B cell (primary cell): ENCODE results near the gene NOTCH1. TPM values are rescaled to one million over a fixed set of nuclear protein-coding genes. Genes with fewer than 3 reads are reported as not detected.

Experiments used
- ATAC-seq: fragments of 200-7000 bp; cut with Tn5 transposase; one replicate; pipeline ENCODE4 v1.10.0; 2021; ENCODE audit warnings: low read depth, mild to moderate bottlenecking, moderate number of reproducible peaks, moderate library complexity
- CTCF ChIA-PET: fragments of 350-600 bp; sonication (Branson Sonifier 250); formaldehyde crosslinking; loops from one replicate; lab custom pipeline; 2021; ENCODE audit warnings: antibody characterized with exemption, inconsistent platforms; lab: Charles Lee
- POLR2A ChIA-PET: fragments of 350-600 bp; sonication (Branson Sonifier 250); formaldehyde crosslinking; loops from one replicate; lab custom pipeline; 2021; ENCODE audit warnings: antibody characterized with exemption; lab: Charles Lee
- DNase-seq: peaks from one replicate; pipeline ENCODE4 v3.0.0; 2013
- H2AFZ ChIP-seq: 2 replicates; pipeline ENCODE4 v1.6.1; 2012; ENCODE audit warnings: mild to moderate bottlenecking, low read depth, low read length; ENCODE audit not compliant: insufficient read depth, poor library complexity, severe bottlenecking
- H3K27ac ChIP-seq, 2 donors: 1 replicate in 1 of 2; 2 replicates in 1 of 2; pipeline ENCODE4 v1.5.1; 2012 to 2013; ENCODE audit warnings: low read length in 2 of 2, mild to moderate bottlenecking in 2 of 2, moderate library complexity in 1 of 2
- H3K27me3 ChIP-seq, 4 experiments: fragments of 200-600 bp in 1 of 4; sonication (generic) in 1 of 4; replicated peaks in 1 of 4; 1 replicate in 2 of 4; 2 replicates in 2 of 4; pipeline versions ENCODE4 v1.6.1 to v1.7.0; 2013 to 2016; ENCODE audit warnings: low read length in 3 of 4, mild to moderate bottlenecking in 2 of 4, mixed read lengths in 1 of 4, moderate library complexity in 1 of 4; ENCODE audit not compliant: insufficient read depth in 4 of 4, control insufficient read depth in 3 of 4; ENCODE audit errors: control extremely low read depth in 1 of 4
- H3K36me3 ChIP-seq, 2 experiments: replicated peaks in 1 of 2; 1 replicate in 1 of 2; 2 replicates in 1 of 2; pipeline versions ENCODE4 v1.6.1 to v1.7.1; 2013; ENCODE audit warnings: low read length in 1 of 2; ENCODE audit not compliant: insufficient read depth in 2 of 2, control insufficient read depth in 1 of 2; ENCODE audit errors: control extremely low read depth in 1 of 2, extremely low read depth in 1 of 2
- H3K4me1 ChIP-seq, 2 donors: fragments of 200-600 bp in 1 of 2; sonication (generic) in 1 of 2; 1 replicate in 1 of 2; 2 replicates in 1 of 2; pipeline versions ENCODE4 v1.5.1 to v1.6.1; 2013 to 2017; ENCODE audit warnings: low read length in 2 of 2; ENCODE audit not compliant: control insufficient read depth in 2 of 2, insufficient read depth in 2 of 2
- H3K4me2 ChIP-seq: replicated peaks from 2 replicates; pipeline ENCODE3; 2012; ENCODE audit warnings: mild to moderate bottlenecking, low read depth, low read length; ENCODE audit not compliant: poor library complexity, severe bottlenecking
- H3K4me3 ChIP-seq, 5 experiments: fragments of 200-600 bp in 1 of 5; sonication (generic) in 1 of 5; 1 replicate in 3 of 5; 2 replicates in 2 of 5; pipeline versions ENCODE4 v1.5.1 to v1.7.0; 2011 to 2016; ENCODE audit warnings: low read length in 4 of 5, mild to moderate bottlenecking in 4 of 5, low read depth in 2 of 5, control low read depth in 1 of 5, moderate library complexity in 1 of 5; ENCODE audit not compliant: insufficient read depth in 1 of 5; ENCODE audit errors: control extremely low read depth in 1 of 5, extremely low read depth in 1 of 5
- H3K79me2 ChIP-seq: fragments of 200-600 bp; sonication (generic); one replicate; pipeline ENCODE4 v1.6.0; 2016; ENCODE audit warnings: low read length; ENCODE audit not compliant: control insufficient read depth, insufficient read depth
- H3K9ac ChIP-seq: fragments of 200-600 bp; sonication (generic); 2 replicates; pipeline ENCODE4 v1.6.1; 2017; ENCODE audit warnings: mild to moderate bottlenecking, low read length, moderate library complexity
- H3K9me3 ChIP-seq, 3 donors: one replicate each; pipeline versions ENCODE4 v1.6.1 to v1.7.1; 2013; ENCODE audit warnings: low read length in 2 of 3; ENCODE audit not compliant: control insufficient read depth in 2 of 3, insufficient read depth in 1 of 3; ENCODE audit errors: control extremely low read depth in 1 of 3
- H4K20me1 ChIP-seq: 2 replicates; pipeline ENCODE4 v1.6.0; 2012; ENCODE audit warnings: mild to moderate bottlenecking, low read length; ENCODE audit not compliant: insufficient read depth, control insufficient read depth, poor library complexity, severe bottlenecking
- H3K27ac Mint-ChIP-seq: one replicate; pipeline ENCODE4 v1.8.0; 2021; ENCODE audit warnings: mixed read lengths
- H3K27me3 Mint-ChIP-seq: one replicate; pipeline ENCODE4 v1.8.0; 2021; ENCODE audit warnings: mixed read lengths
- H3K4me1 Mint-ChIP-seq: one replicate; pipeline ENCODE4 v1.8.0; 2021; ENCODE audit warnings: mixed read lengths
- H3K4me3 Mint-ChIP-seq: one replicate; pipeline ENCODE4 v1.8.0; 2021; ENCODE audit warnings: mixed read lengths
- H3K9me3 Mint-ChIP-seq: one replicate; pipeline ENCODE4 v1.8.0; 2022; ENCODE audit warnings: mixed read lengths; ENCODE audit not compliant: insufficient read depth
- CTCF ChIP-seq: fragments of 200-600 bp; IDR thresholded peaks from one replicate; pipeline ENCODE4 v1.8.0; 2022; ENCODE audit warnings: antibody characterized with exemption, mild to moderate bottlenecking
- EZH2 ChIP-seq: IDR thresholded peaks from 2 replicates; pipeline ENCODE4 v1.6.1; 2012; ENCODE audit warnings: borderline replicate concordance, low read depth, mild to moderate bottlenecking, moderate library complexity, low read length; ENCODE audit not compliant: insufficient read depth, poor library complexity, severe bottlenecking
- WGBS: methylation state at CpG from one replicate; pipeline ENCODE4 v1.1.5; 2013; ENCODE audit warnings: missing lambda C conversion rate; ENCODE audit not compliant: insufficient coverage; 5-methylcytosine and 5-hydroxymethylcytosine counted together
- intact Hi-C: fragments of 100-400 bp; cut with micrococcal nuclease; formaldehyde crosslinking; loops from one replicate; pipeline ENCODE4 v1.10.0; 2022
- polyA plus RNA-seq: library from polyadenylated mRNA; depleted of rRNA; stranded (reverse); fragments of >200 nt; gene quantifications from 2 replicates; pipeline ENCODE4 v1.2.3, GENCODE V29; 2012
- total RNA-seq, 2 donors: library from RNA; stranded (reverse); fragments of 120-200 nt in 1 of 2; gene quantifications; 1 replicate in 1 of 2; 2 replicates in 1 of 2; pipeline versions ENCODE4 v1.2.3 to v1.2.4, GENCODE V29; 2013 to 2022

The NOTCH1 gene
- total and polyA plus RNA-seq, 2 donors (not counting 1 experiment from before 2014, with no cell fraction given) = 16.6 to 38.5 TPM

DNA sequence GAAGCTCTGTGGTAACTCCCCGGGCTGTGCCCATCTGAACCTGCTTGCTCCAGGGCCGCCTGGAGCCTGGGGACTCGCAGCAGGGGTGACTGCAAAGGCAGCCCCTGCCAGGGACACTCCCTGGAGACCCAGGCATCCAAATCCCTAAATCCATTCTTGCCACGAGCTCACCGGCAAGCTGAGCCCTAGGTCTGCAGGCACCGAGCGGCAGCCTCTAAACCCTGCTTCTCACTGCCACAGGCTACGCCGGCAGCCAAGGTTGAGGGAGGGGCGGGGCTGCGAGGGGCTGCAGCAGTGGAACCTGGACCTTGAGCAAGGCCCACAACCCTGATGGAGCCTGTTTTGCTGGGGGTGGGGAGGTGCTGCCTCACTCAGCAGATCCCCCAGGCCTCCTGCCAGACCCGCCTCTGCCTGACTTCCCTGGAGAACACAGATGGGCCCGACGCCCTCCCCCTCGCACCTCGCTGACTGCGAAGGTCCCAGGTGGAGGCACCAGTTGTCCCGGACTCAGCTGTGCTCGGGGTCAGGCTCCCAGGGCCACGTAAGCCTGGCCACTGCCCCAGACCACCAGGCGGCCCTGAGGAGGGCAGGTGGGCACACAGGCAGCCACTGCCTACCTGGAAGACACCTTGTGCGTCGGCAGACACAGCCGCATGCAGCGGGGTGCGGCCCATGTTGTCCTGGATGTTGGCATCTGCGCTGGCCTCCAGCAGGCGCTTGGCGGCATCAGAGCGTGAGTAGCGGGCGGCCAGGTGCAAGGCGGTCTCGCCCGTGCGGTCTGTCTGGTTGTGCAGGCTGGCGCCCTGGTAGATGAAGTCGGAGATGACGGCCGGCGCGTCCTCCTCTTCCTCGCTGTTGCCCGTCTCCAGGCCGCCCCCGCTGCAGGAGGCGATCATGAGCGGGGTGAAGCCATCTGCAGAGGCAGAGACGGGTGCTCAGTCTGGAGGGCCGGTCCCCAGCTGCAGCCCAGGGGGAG is 45.6 kb downstream of the NOTCH1 start:
- TF ChIP-seq CTCF = no peak
- no peak for TF ChIP-seq EZH2
- H3K9ac ChIP-seq = no peak overlapping the region
- no peaks in the 10 kb centered on the region for H3K4me1 Mint-ChIP-seq
- no peaks in the 10 kb centered on the region for H3K27me3 ChIP-seq
- H3K36me3 ChIP-seq = peaks cover 0 to 65% of the 10 kb centered on the region in 2 experiments
- H3K9me3 ChIP-seq = no peaks in the 10 kb centered on the region
- CTCF ChIA-PET = no interaction called here
- intact Hi-C loops = no loop called here
- no peak overlapping the region for H3K27ac Mint-ChIP-seq
- H3K4me1 ChIP-seq = no peaks in the 10 kb centered on the region
- H3K27me3 Mint-ChIP-seq = no peaks in the 10 kb centered on the region
- no peaks in the 10 kb centered on the region for H3K9me3 Mint-ChIP-seq
- ATAC-seq (no peak), DNase-seq (no peak)
- peaks cover 19% of the 10 kb centered on the region for H4K20me1 ChIP-seq
- H3K4me2 ChIP-seq = no peak overlapping the region
- H2AFZ ChIP-seq = no peak overlapping the region
- WGBS = 95% methylated on average over 46 of the region's 50 CpGs
- H3K4me3 ChIP-seq = no peak overlapping the region
- H3K79me2 ChIP-seq = no peaks in the 10 kb centered on the region
- POLR2A ChIA-PET = interaction anchor here (0.7 kb wide), 1 partner anchor 57 kb away, joined by 3 read pairs; no protein-coding TSS in a partner anchor
- no peak overlapping the region for H3K4me3 Mint-ChIP-seq
- no peak overlapping the region for H3K27ac ChIP-seq
